HG02588 (cell line): ENCODE results near the gene PARD3B.

Source experiments
- ATAC-seq: cut with Tn5 transposase; IDR thresholded peaks from one replicate; pipeline ENCODE4 v1.9.1; 2021; ENCODE audit warnings: mild to moderate bottlenecking, moderate library complexity; ENCODE audit not compliant: unreplicated experiment

PARD3B gene

GRCh38 chr2:205169464-205169863, 624.2 kb downstream of the PARD3B start:
- ATAC-seq = no peak

DNA sequence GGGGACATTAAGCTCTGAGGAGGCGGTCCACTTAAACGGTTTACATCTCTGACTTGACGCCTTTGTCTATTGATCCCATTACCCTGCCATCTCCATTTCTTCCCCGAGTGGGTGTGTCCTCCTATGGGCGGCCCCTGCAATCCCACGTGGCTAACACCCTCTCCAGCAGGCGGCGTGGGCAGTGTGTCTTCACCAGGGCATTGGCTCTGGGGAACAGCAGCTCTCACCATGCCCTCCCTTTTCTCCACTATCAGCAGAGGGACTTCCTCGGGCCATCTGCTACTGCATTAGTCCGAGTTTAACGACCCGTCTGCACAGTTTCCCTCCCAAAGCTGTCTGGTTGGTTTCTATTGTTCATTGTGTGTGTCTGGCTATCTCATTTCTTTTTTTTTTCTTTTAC, 625.1 kb downstream of the PARD3B start:
- ATAC-seq = no peak

DNA sequence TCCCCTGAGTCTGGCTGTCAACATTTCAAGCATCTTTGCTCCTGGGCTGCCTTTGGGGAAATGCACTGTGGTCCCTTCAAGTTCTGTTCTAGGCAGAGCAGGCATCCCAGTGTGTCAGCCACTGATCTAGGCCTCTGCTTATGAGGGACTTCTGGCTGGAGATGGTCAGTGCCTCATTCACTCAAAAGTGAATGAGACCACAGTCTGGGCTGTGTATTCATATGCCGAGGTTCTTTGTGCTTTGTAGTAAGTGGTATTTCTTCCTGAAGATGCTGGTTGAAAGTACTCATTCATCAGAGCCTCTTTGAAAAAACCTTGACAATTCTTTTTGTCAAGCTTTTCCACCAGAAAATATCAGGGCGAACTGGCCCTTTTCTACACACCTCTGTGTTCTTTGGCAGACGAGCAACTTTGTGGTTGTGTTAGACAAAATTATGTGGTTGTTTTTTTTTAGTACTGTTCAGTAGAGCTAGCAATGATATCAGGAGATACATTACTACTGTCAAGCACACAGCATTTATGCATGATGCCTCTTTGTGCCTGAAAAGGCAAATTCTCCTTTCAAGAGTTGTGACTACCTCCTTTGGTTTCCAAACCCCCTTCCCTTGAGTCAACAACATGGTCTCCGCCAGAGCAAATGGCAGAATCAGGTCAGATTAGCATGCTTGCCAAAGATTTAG, 626.1 kb downstream of the PARD3B start:
- no peak for ATAC-seq

DNA sequence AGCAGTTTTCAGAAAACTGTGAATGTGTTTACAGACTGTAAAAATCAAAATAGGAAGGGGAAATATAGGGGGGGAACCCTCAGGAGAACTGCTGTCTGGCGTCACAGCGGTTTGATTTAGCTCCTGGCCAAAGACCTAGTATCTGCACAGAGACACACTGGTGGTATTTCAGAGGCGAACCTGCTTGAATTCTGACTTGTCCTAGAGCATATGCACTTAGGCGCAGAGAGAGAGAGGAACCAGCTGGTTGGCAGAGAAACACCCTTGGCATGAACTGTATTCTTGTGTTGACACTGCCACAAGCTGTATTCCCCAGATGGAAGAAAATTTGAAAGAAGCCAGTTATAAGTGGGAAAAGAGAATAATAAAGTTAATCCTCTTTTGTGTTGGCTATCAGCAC, 630.6 kb downstream of the PARD3B start:
- ATAC-seq = no peak

- ATAC-seq = no peak
Observed at GRCh38 chr2:205176546-205176945, 631.3 kb downstream of the PARD3B start.

GRCh38 chr2:205177546-205177945, 632.3 kb downstream of the PARD3B start:
- no peak for ATAC-seq

DNA sequence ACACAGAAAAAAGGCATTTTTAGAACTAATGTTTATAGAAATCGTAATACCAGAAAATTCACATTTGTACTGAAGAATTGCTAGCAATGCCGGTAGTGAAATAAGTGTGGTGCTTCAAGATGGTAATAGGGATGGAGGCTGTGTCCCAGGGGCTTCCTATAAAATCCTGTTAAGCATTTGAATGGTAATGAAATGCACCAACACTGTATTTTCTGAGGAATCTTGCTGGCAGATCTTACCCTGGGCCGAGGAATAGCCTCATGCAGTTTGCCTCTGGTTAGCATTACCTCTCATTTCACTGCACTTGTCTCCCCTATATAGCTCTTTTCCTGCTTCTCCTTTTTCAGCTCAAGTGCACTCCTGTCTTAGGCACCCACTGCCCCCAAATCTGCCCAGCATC, 635.5 kb downstream of the PARD3B start:
- ATAC-seq = no peak

GRCh38 chr2:205187731-205188130, 642.5 kb downstream of the PARD3B start:
- ATAC-seq = no peak

- no peak for ATAC-seq
Observed at GRCh38 chr2:205188239-205189138, 643.2 kb downstream of the PARD3B start.

DNA sequence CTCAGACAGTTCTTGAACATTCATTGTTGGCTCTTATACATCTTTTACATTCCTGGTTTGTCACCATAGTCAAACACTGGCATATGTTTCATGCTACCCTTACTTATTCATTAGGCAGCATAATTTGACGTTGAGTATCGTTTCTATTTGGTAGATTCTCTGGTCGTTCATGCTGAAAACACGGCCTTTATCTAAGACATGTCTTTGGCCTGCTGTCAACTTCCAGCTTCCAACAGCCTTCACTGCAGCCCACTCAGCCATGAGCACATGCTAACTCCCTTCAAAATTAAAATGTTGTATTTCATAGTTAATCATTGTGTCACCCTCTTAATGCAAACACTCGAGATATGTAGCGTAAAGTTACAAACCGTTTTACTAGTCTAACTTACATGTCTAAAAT, 644.0 kb downstream of the PARD3B start:
- no peak for ATAC-seq

GRCh38 chr2:205190528-205190927, 645.3 kb downstream of the PARD3B start:
- ATAC-seq = no peak

DNA sequence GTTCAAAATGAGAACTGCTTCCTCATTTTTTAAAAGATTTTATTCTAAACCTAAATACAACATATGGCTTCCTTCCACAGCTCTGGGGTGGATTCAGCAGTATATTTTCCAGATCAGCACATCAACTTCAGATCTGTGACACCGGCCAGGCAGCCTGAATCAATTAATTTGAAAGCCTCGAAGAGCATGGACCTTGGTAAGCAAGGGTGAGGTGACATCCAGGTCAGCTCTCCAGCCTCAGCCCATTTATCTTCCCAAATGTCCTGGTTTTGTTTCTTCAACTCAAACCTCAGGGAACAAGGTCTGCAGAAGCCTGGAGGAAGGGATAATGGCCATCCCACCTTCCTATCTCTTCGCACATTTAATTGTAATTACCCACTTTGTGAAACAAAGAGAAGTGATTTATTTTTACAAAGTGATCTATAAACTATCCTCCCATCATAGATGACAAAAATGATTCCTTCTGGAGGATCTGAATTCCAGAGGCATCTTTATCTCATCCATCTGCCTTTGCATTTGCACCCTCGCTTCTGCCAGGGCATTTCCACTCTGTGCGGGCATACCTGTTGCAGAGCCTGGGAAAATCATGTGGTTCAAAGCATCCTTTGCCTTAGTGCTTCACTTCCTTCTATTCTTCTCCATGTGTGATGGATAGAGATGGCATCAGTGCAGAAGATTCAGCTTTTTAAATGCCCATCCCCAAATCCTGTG, 648.0 kb downstream of the PARD3B start:
- no peak for ATAC-seq

- ATAC-seq = no peak
Observed at GRCh38 chr2:205193836-205194228, 648.6 kb downstream of the PARD3B start.

- ATAC-seq = no peak
Observed at GRCh38 chr2:205197468-205198139, 652.3 kb downstream of the PARD3B start.

GRCh38 chr2:205198140-205198525, 652.9 kb downstream of the PARD3B start:
- no peak for ATAC-seq

DNA sequence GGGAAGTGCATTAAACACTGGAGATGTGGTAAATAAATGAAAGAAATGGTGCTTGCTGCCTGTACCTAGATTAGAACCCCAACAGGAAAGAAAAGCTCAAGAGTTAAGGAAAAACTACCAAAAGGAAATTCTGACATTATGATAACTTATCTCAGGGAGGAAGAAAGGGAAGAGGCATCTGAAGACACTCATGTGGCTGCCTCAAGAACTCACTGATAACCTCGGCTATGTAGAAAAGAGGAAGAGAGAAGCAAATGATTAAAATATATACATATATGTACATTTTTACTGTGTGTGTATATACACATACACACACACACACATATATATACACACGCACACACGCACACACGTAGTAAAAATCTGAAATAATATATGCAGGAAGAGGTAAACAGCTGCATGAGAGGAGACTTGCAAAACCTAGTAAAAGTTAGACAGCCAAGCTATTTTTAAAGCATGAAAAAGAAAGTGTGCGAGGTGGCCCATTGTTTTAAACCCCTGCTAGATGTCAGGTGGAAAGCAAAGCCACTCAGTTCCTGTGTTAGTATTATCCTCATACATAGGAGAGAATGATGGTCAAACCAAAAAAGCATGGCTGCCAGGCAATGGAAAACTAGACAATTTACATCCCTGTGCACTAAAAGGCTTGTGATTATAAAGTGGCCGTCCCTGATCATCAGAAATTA, 654.0 kb downstream of the PARD3B start:
- ATAC-seq = no peak

GRCh38 chr2:205210494-205210893, 665.2 kb downstream of the PARD3B start:
- no peak for ATAC-seq

DNA sequence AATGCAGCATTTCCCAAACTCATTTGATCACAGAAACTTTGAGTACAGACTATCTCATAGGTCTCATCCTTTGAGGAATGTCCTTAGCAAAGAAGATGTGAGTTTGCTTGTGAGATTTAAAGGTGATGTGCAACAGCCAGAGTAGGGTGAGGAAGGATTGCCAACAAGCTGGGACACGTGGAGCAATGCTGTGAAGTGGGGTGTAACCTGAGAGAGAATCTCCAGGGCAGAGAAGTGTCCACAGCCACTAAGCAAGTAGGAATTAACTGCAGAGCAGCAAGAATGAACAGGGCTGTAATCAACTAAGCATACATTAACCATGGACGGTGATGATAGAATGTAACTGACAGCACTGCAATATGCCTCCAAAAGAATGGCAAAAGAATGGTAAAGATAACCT, 667.1 kb downstream of the PARD3B start:
- ATAC-seq = no peak

- ATAC-seq = no peak
Observed at GRCh38 chr2:205216092-205216491, 670.8 kb downstream of the PARD3B start.

DNA sequence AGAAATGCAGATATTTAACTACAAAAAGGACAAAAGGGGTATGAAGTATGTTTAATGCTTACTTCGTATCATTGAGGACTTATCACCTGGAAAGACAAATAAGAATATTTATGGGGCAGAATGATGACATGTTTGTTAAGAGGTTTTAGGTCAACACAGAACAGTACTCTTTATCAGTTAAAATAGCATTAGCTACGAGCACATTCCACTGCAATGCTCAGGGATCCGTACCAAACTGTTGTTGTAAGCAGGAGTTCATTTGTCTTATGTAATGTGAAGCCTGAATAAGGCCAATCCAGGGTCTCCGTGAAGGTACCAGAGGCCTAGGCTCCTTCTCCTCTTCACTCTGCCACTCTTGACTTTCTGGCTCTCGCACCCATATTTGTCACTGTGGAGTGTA, 671.3 kb downstream of the PARD3B start:
- no peak for ATAC-seq

DNA sequence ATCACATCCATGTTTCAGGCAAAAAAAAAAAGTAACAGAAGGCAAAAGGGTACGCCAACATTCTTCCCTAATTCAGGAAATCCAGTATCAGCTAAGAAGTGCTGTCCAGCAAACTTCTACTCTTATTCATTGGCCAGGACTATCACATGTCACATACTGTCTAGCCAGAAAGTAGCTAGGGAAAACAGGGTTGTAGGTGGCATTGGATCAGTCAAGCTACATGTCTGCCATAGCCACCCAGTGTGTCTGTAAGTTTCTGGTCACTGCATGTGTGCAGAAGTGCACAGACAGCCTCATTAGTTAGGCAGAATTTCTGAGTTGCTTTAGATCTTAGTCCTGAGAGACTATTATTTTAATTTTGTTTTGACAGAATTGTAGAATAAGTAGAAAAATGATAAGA, 671.7 kb downstream of the PARD3B start:
- ATAC-seq = no peak
